Mesenchymal stem cell (in vitro differentiated cells and primary cell): ENCODE data around the gene SLC35E1.
A peak's percentile ranks its signal among the peaks of the same experiment; 100 is the strongest.

ENCODE experiments used
- DNase-seq: peaks from one replicate; pipeline ENCODE4 v3.0.0-alpha.2; 2013
- H2AFZ ChIP-seq: one replicate; pipeline ENCODE4 v1.6.1; 2013; ENCODE audit warnings: low read depth, mild to moderate bottlenecking, control low read depth, inconsistent platforms, low read length, moderate library complexity
- H2AK5ac ChIP-seq: 2 replicates; pipeline ENCODE4 v1.6.1; 2013; ENCODE audit warnings: low read length, moderate library complexity, mild to moderate bottlenecking, inconsistent platforms; ENCODE audit not compliant: severe bottlenecking
- H2BK120ac ChIP-seq: one replicate; pipeline ENCODE4 v1.6.1; 2013; ENCODE audit warnings: low read depth, mild to moderate bottlenecking, inconsistent platforms, low read length, moderate library complexity
- H2BK12ac ChIP-seq, 2 experiments: one replicate each; pipeline ENCODE4 v1.6.1; 2013; ENCODE audit warnings: inconsistent platforms in 2 of 2, low read length in 2 of 2, mild to moderate bottlenecking in 2 of 2, moderate library complexity in 2 of 2, control low read depth in 1 of 2
- H2BK15ac ChIP-seq: one replicate; pipeline ENCODE4 v1.6.1; 2013; ENCODE audit warnings: mild to moderate bottlenecking, low read depth, inconsistent platforms; ENCODE audit not compliant: poor library complexity, severe bottlenecking
- H2BK5ac ChIP-seq: 2 replicates; pipeline ENCODE4 v1.6.1; 2013; ENCODE audit warnings: low read depth, mild to moderate bottlenecking, low read length, control low read depth, inconsistent platforms; ENCODE audit not compliant: poor library complexity, severe bottlenecking
- H3K14ac ChIP-seq, 2 experiments: one replicate each; pipeline ENCODE4 v1.6.1; 2013; ENCODE audit warnings: inconsistent platforms in 2 of 2, low read length in 2 of 2, control low read depth in 1 of 2, mild to moderate bottlenecking in 1 of 2, moderate library complexity in 1 of 2
- H3K18ac ChIP-seq, 2 experiments: one replicate each; pipeline ENCODE4 v1.6.1; 2013; ENCODE audit warnings: inconsistent platforms in 2 of 2, low read length in 2 of 2, control low read depth in 1 of 2, low read depth in 1 of 2, mild to moderate bottlenecking in 1 of 2
- H3K23ac ChIP-seq, 2 experiments: one replicate each; pipeline ENCODE4 v1.6.1; 2013; ENCODE audit warnings: inconsistent platforms in 2 of 2, low read length in 2 of 2, mild to moderate bottlenecking in 2 of 2, moderate library complexity in 2 of 2, control low read depth in 1 of 2
- H3K27ac ChIP-seq: 2 replicates; pipeline ENCODE4 v1.5.1; 2013; ENCODE audit warnings: mild to moderate bottlenecking, moderate library complexity, low read length, control low read depth, inconsistent platforms; ENCODE audit not compliant: poor library complexity, severe bottlenecking
- H3K27me3 ChIP-seq, 2 experiments: 2 replicates each; pipeline versions ENCODE4 v1.6.1 to v1.7.0; 2013; ENCODE audit warnings: low read length in 2 of 2, mild to moderate bottlenecking in 2 of 2, moderate library complexity in 2 of 2, control low read depth in 1 of 2, inconsistent platforms in 1 of 2; ENCODE audit not compliant: control insufficient read depth in 1 of 2, insufficient read depth in 1 of 2
- H3K36me3 ChIP-seq, 2 experiments: 2 replicates each; pipeline versions ENCODE4 v1.6.1 to v1.7.0; 2013; ENCODE audit warnings: low read length in 2 of 2, control low read depth in 1 of 2, inconsistent platforms in 1 of 2, low read depth in 1 of 2, mild to moderate bottlenecking in 1 of 2; ENCODE audit not compliant: insufficient read depth in 2 of 2, control insufficient read depth in 1 of 2
- H3K4ac ChIP-seq, 2 experiments: one replicate each; pipeline ENCODE4 v1.6.1; 2013; ENCODE audit warnings: inconsistent platforms in 2 of 2, low read length in 2 of 2, mild to moderate bottlenecking in 2 of 2, moderate library complexity in 2 of 2, control low read depth in 1 of 2, low read depth in 1 of 2
- H3K4me1 ChIP-seq: 2 replicates; pipeline ENCODE4 v1.6.1; 2013; ENCODE audit warnings: low read depth, low read length, control low read depth; ENCODE audit not compliant: control insufficient read depth, insufficient read depth
- H3K4me2 ChIP-seq: 2 replicates; pipeline ENCODE4 v1.6.1; 2013; ENCODE audit warnings: low read length, mild to moderate bottlenecking, inconsistent platforms; ENCODE audit not compliant: poor library complexity, severe bottlenecking
- H3K4me3 ChIP-seq, 2 experiments: 2 replicates each; pipeline versions ENCODE4 v1.5.1 to v1.7.0; 2013; ENCODE audit warnings: low read length in 2 of 2, mild to moderate bottlenecking in 2 of 2, control low read depth in 1 of 2, low read depth in 1 of 2; ENCODE audit not compliant: insufficient read depth in 1 of 2
- H3K79me1 ChIP-seq: replicated peaks from 2 replicates; pipeline ENCODE4 v1.6.1; 2013; ENCODE audit warnings: mild to moderate bottlenecking, control low read depth, low read length, inconsistent platforms; ENCODE audit not compliant: poor library complexity, severe bottlenecking
- H3K9ac ChIP-seq: 2 replicates; pipeline ENCODE4 v1.7.0; 2013; ENCODE audit warnings: mild to moderate bottlenecking, low read length, moderate library complexity
- H3K9me3 ChIP-seq: 2 replicates; pipeline ENCODE4 v1.7.0; 2013; ENCODE audit warnings: mild to moderate bottlenecking, low read length; ENCODE audit not compliant: control insufficient read depth
- H4K8ac ChIP-seq: one replicate; pipeline ENCODE4 v1.6.1; 2013; ENCODE audit warnings: inconsistent platforms, mild to moderate bottlenecking, low read length, moderate library complexity
- H4K91ac ChIP-seq: one replicate; pipeline ENCODE4 v1.6.1; 2013; ENCODE audit warnings: mild to moderate bottlenecking, low read length, inconsistent platforms
- WGBS: methylation state at CpG from one replicate; pipeline ENCODE4 v1.1.7; 2013; ENCODE audit warnings: mixed read lengths; 5-methylcytosine and 5-hydroxymethylcytosine counted together

The SLC35E1 gene

GRCh38 chr19:16608290-16608739, 36.1 kb upstream of the SLC35E1 start:
- peak; percentile 96 for DNase-seq
- H3K23ac ChIP-seq, result no peak overlapping the region
- no peak overlapping the region for H3K4me3 ChIP-seq
- H2AK5ac ChIP-seq, result no peak overlapping the region
- WGBS, result 67% methylated on average over 1 of the region's 1 CpG
- peaks cover 18% of the 10 kb centered on the region for H3K4me1 ChIP-seq
- H2AFZ ChIP-seq, result no peak overlapping the region
- H3K9me3 ChIP-seq, result no peaks in the 10 kb centered on the region
- no peak overlapping the region for H2BK15ac ChIP-seq
- H3K36me3 ChIP-seq, result peaks cover 4 to 15% of the 10 kb centered on the region in 2 experiments
- no peak overlapping the region for H4K91ac ChIP-seq
- H2BK12ac ChIP-seq, result no peak overlapping the region
- H4K8ac ChIP-seq, result no peak overlapping the region
- peak overlapping the region; percentile 28 for H3K9ac ChIP-seq
- no peak overlapping the region for H3K27ac ChIP-seq
- H3K14ac ChIP-seq, result no peak overlapping the region
- no peak overlapping the region for H3K4ac ChIP-seq
- H2BK120ac ChIP-seq, result no peak overlapping the region
- H3K27me3 ChIP-seq, result no peaks in the 10 kb centered on the region
- H2BK5ac ChIP-seq, result no peak overlapping the region
- H3K18ac ChIP-seq, result no peak overlapping the region
- peaks cover 33% of the 10 kb centered on the region for H3K79me1 ChIP-seq
- H3K4me2 ChIP-seq, result no peak overlapping the region

GRCh38 chr19:16607819-16608218, 35.6 kb upstream of the SLC35E1 start:
- peak overlapping the region; percentile 82 to 90 for H2BK12ac ChIP-seq
- peak overlapping the region; percentile 91 for H2BK120ac ChIP-seq
- H2AFZ ChIP-seq, result no peak overlapping the region
- no peak overlapping the region for H3K4me3 ChIP-seq
- no peak overlapping the region for H2BK5ac ChIP-seq
- H3K4ac ChIP-seq, result peak overlapping the region; percentile 3 to 40
- no peak overlapping the region for H4K8ac ChIP-seq
- H3K14ac ChIP-seq, result peak overlapping the region in 1 of 2 experiments; percentile 92
- H3K27ac ChIP-seq, result no peak overlapping the region
- H3K9ac ChIP-seq, result no peak overlapping the region
- H3K4me2 ChIP-seq, result no peak overlapping the region
- H2AK5ac ChIP-seq, result no peak overlapping the region
- WGBS, result 97% methylated on average over 10 of the region's 12 CpGs
- H3K23ac ChIP-seq, result peak overlapping the region in 1 of 2 experiments; percentile 63
- H3K27me3 ChIP-seq, result no peaks in the 10 kb centered on the region
- no peak for DNase-seq
- peaks cover 4 to 18% of the 10 kb centered on the region in 2 experiments for H3K36me3 ChIP-seq
- H3K79me1 ChIP-seq, result peaks cover 38% of the 10 kb centered on the region
- H4K91ac ChIP-seq, result peak overlapping the region; percentile 53
- H3K4me1 ChIP-seq, result peaks cover 16% of the 10 kb centered on the region
- H3K18ac ChIP-seq, result peak overlapping the region; percentile 6 to 90
- peak overlapping the region; percentile 34 for H2BK15ac ChIP-seq
- no peaks in the 10 kb centered on the region for H3K9me3 ChIP-seq

GRCh38 chr19:16605553-16605994, 33.4 kb upstream of the SLC35E1 start:
- Histone ChIP-seq H3K18ac (peak overlapping the region; percentile 30 to 46), H2BK12ac (peak overlapping the region in 1 of 2 experiments; percentile 91), H3K9me3 (no peaks in the 10 kb centered on the region), H3K4me2 (no peak overlapping the region), H2BK15ac (peak overlapping the region; percentile 30), H3K27ac (no peak overlapping the region), H3K79me1 (peaks cover 40% of the 10 kb centered on the region), H4K91ac (peak overlapping the region; percentile 78), H2AK5ac (no peak overlapping the region), H4K8ac (peak overlapping the region; percentile 5), H3K4ac (peak overlapping the region in 1 of 2 experiments; percentile 81), H3K14ac (peak overlapping the region in 1 of 2 experiments; percentile 70), H2BK5ac (no peak overlapping the region), H3K4me3 (no peak overlapping the region), H2AFZ (peak overlapping the region; percentile 14), H2BK120ac (no peak overlapping the region), H3K9ac (no peak overlapping the region), H3K36me3 (peaks cover 4 to 27% of the 10 kb centered on the region in 2 experiments), H3K23ac (peak overlapping the region in 1 of 2 experiments; percentile 94), H3K27me3 (no peaks in the 10 kb centered on the region), H3K4me1 (peaks cover 21% of the 10 kb centered on the region)
- 87% methylated on average over 8 of the region's 8 CpGs for WGBS
- no peak for DNase-seq

- 98% methylated on average over 3 of the region's 3 CpGs for WGBS
- Histone ChIP-seq H3K4me2 (no peak overlapping the region), H3K18ac (peak overlapping the region in 1 of 2 experiments; percentile 30), H3K23ac (no peak overlapping the region), H3K27me3 (no peaks in the 10 kb centered on the region), H3K27ac (no peak overlapping the region), H2BK15ac (peak overlapping the region; percentile 30), H3K9ac (no peak overlapping the region), H3K36me3 (peaks cover 4 to 27% of the 10 kb centered on the region in 2 experiments), H4K91ac (peak overlapping the region; percentile 78), H2AFZ (no peak overlapping the region), H3K4ac (peak overlapping the region in 1 of 2 experiments; percentile 81), H3K9me3 (no peaks in the 10 kb centered on the region), H3K14ac (no peak overlapping the region), H3K4me3 (no peak overlapping the region), H2BK5ac (no peak overlapping the region), H4K8ac (no peak overlapping the region), H3K4me1 (peaks cover 22% of the 10 kb centered on the region), H2BK120ac (no peak overlapping the region), H2AK5ac (no peak overlapping the region), H2BK12ac (peak overlapping the region in 1 of 2 experiments; percentile 91), H3K79me1 (peaks cover 44% of the 10 kb centered on the region)
- DNase-seq, result no peak
Measured at GRCh38 chr19:16605115-16605514, 32.9 kb upstream of the SLC35E1 start.
